C4-2B (cell line): ENCODE measurements around the gene GCA.

Experiments
- H3K27ac ChIP-seq: fragments of 450-650 bp; 2 replicates; pipeline ENCODE4 v1.5.1; 2017
- ZFX ChIP-seq: fragments of 450-650 bp; IDR thresholded peaks from 2 replicates; pipeline ENCODE4 v1.6.1; 2017
- TF ChIP-seq, protein P1 (sequence below): fragments of 450-650 bp; conservative IDR thresholded peaks from 2 replicates; pipeline ENCODE4 v1.5.1; 2017; ENCODE audit warnings: mild to moderate bottlenecking

The GCA gene

GRCh38 chr2:162317861-162318327 is 26.0 kb upstream of the GCA start:
- peak overlapping the region; percentile 73 for H3K27ac ChIP-seq
- TF ChIP-seq, protein P1, sequence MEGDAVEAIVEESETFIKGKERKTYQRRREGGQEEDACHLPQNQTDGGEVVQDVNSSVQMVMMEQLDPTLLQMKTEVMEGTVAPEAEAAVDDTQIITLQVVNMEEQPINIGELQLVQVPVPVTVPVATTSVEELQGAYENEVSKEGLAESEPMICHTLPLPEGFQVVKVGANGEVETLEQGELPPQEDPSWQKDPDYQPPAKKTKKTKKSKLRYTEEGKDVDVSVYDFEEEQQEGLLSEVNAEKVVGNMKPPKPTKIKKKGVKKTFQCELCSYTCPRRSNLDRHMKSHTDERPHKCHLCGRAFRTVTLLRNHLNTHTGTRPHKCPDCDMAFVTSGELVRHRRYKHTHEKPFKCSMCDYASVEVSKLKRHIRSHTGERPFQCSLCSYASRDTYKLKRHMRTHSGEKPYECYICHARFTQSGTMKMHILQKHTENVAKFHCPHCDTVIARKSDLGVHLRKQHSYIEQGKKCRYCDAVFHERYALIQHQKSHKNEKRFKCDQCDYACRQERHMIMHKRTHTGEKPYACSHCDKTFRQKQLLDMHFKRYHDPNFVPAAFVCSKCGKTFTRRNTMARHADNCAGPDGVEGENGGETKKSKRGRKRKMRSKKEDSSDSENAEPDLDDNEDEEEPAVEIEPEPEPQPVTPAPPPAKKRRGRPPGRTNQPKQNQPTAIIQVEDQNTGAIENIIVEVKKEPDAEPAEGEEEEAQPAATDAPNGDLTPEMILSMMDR, result no peak
- no peak for TF ChIP-seq ZFX

- peak within 1 kb of the TSS; percentile 73 for H3K27ac ChIP-seq
- 0 out of 2 replicates have a peak, but pooled peaks have one; percentile 15 for TF ChIP-seq ZFX
- TF ChIP-seq, protein P1, result peak; percentile 55
Observed at GRCh38 chr2:162318328-162319180, 25.4 kb upstream of the GCA start, which contains the start of gene IFIH1. TSS of gene IFIH1 (minus strand) at chr2:162318684. CDS start at chr2:162318307, 377 bp downstream.

GRCh38 chr2:162320864-162321517 is 22.9 kb upstream of the GCA start:
- TF ChIP-seq, protein P1, result no peak
- TF ChIP-seq ZFX, result no peak
- H3K27ac ChIP-seq, result no peak overlapping the region

- H3K27ac ChIP-seq, result no peak overlapping the region
- no peak for TF ChIP-seq ZFX
- TF ChIP-seq, protein P1, result no peak
Observed at GRCh38 chr2:162324953-162325352, 19.0 kb upstream of the GCA start.

DNA sequence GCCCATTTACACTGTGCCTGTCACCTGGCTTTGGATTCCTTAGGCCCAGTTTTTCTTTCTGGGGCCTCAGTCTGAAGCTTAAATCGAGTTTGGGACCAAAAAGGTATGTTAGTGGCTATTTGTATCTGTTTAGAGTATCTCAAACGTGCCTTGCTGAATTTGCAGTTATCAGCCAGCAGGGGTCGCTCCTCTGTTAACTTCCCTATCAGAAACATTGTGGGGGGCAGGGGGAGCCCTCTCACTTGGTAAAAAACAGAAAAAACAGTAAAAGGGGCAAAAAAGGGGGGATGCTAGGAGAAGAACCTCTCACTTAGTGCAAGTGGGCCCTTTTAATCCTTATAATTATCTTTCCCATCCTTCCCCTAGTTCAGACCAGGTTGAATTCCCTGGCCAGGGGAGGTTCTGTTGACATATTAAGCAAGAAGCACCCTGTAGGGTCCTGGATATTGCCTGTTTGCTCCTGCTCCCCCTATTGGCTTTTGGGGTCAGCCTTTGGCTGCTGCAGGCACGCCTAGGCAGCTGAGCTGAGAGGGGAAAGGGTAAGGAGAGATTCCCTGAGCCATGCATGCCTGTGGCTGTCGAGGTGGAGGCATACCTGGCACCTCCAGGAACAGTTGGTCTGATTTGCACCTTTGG is 16.7 kb upstream of the GCA start:
- H3K27ac ChIP-seq, result no peak overlapping the region
- TF ChIP-seq, protein P1, result peak; percentile 70
- TF ChIP-seq ZFX, result no peak

GRCh38 chr2:162327806-162328205 is 16.1 kb upstream of the GCA start:
- no peak for TF ChIP-seq ZFX
- TF ChIP-seq, protein P1, result no peak

More at GRCh38 chr2:162327806-162328205, 16.1 kb upstream of the GCA start:
- no peak overlapping the region for H3K27ac ChIP-seq
